ENCODE measurements around the gene CRHR1.

CRHR1 gene

GRCh38 chr17:45819632-45820031 is 35.5 kb downstream of the CRHR1 start:
- Histone ChIP-seq H3K4me3 (no peak overlapping the region), H3K4me2 (0 out of 22 replicates have a peak overlapping the region, but pooled peaks of 1 of the 11 experiments have one; percentile 2), H4K20me1 (peaks cover 0 to 11% (median 0%) of the 10 kb centered on the region in 11 experiments; a peak in 4 of 22 replicates), H3K9ac (no peak overlapping the region), H3K27ac (no peak overlapping the region), H3K27me3 (no peaks in the 10 kb centered on the region), H3K9me3 (replicated peaks in 1 of 11) (no peaks in the 10 kb centered on the region), H3K36me3 (no peaks in the 10 kb centered on the region), H3K4me1 (peaks cover 6 to 15% (median 10%) of the 10 kb centered on the region in 10 experiments; a peak in 14 of 20 replicates)
- TF ChIP-seq Cebpa-rat (IDR thresholded peaks at IDR 0.05) = no peak

- peaks cover 6 to 15% (median 10%) of the 10 kb centered on the region in 10 experiments; a peak in 14 of 20 replicates for H3K4me1 ChIP-seq
- H3K9me3 ChIP-seq (replicated peaks in 1 of 11) = no peaks in the 10 kb centered on the region
- 0 out of 22 replicates have a peak overlapping the region, but pooled peaks of 1 of the 11 experiments have one; percentile 2 for H3K4me2 ChIP-seq
- no peak for TF ChIP-seq Cebpa-rat (IDR thresholded peaks at IDR 0.05)
- H3K27ac ChIP-seq = no peak overlapping the region
- no peak overlapping the region for H3K9ac ChIP-seq
- no peak overlapping the region for H3K4me3 ChIP-seq
- H4K20me1 ChIP-seq = peaks cover 0 to 11% (median 0%) of the 10 kb centered on the region in 11 experiments; a peak in 3 of 22 replicates
- no peaks in the 10 kb centered on the region for H3K27me3 ChIP-seq
- no peaks in the 10 kb centered on the region for H3K36me3 ChIP-seq
Measured at GRCh38 chr17:45820052-45820780, 36.1 kb downstream of the CRHR1 start.

- Histone ChIP-seq H3K27ac (no peak overlapping the region), H3K4me1 (peaks cover 6 to 15% (median 10%) of the 10 kb centered on the region in 10 experiments; a peak in 14 of 20 replicates), H3K27me3 (no peaks in the 10 kb centered on the region), H3K4me3 (no peak overlapping the region), H4K20me1 (peaks cover 0 to 11% (median 0%) of the 10 kb centered on the region in 11 experiments; a peak in 3 of 22 replicates), H3K9me3 (replicated peaks in 1 of 11) (no peaks in the 10 kb centered on the region), H3K4me2 (no peak overlapping the region), H3K9ac (no peak overlapping the region), H3K36me3 (no peaks in the 10 kb centered on the region)
- TF ChIP-seq Cebpa-rat (IDR thresholded peaks at IDR 0.05) = no peak
Measured at GRCh38 chr17:45821147-45821546, 37.0 kb downstream of the CRHR1 start.

- Histone ChIP-seq H3K27me3 (no peaks in the 10 kb centered on the region), H3K4me2 (peak overlapping the region; percentile 9 to 47 (median 32); a peak in 16 of 22 replicates), H4K20me1 (peaks cover 0 to 28% (median 0%) of the 10 kb centered on the region in 11 experiments; a peak in 3 of 22 replicates), H3K36me3 (no peaks in the 10 kb centered on the region), H3K4me1 (peaks cover 6 to 20% (median 10%) of the 10 kb centered on the region in 10 experiments; a peak in 14 of 20 replicates), H3K9me3 (replicated peaks in 1 of 11) (no peaks in the 10 kb centered on the region), H3K27ac (no peak overlapping the region), H3K4me3 (no peak overlapping the region), H3K9ac (peak overlapping the region in 1 of 11 experiments; percentile 39; a peak in 1 of 22 replicates)
- no peak for TF ChIP-seq Cebpa-rat (IDR thresholded peaks at IDR 0.05)
Measured at GRCh38 chr17:45823598-45823997, 39.5 kb downstream of the CRHR1 start.

- H3K27me3 ChIP-seq = no peaks in the 10 kb centered on the region
- H3K9ac ChIP-seq = no peak overlapping the region
- H4K20me1 ChIP-seq = peaks cover 0 to 36% (median 0%) of the 10 kb centered on the region in 11 experiments; a peak in 3 of 22 replicates
- no peaks in the 10 kb centered on the region for H3K9me3 ChIP-seq (replicated peaks in 1 of 11)
- no peaks in the 10 kb centered on the region for H3K36me3 ChIP-seq
- no peak overlapping the region for H3K27ac ChIP-seq
- peaks cover 6 to 21% (median 10%) of the 10 kb centered on the region in 10 experiments; a peak in 14 of 20 replicates for H3K4me1 ChIP-seq
- no peak for TF ChIP-seq Cebpa-rat (IDR thresholded peaks at IDR 0.05)
- H3K4me3 ChIP-seq = no peak overlapping the region
- no peak overlapping the region for H3K4me2 ChIP-seq
Measured at GRCh38 chr17:45824475-45824874, 40.4 kb downstream of the CRHR1 start.

- no peak for TF ChIP-seq Cebpa-rat (IDR thresholded peaks at IDR 0.05)
- no peaks in the 10 kb centered on the region for H3K9me3 ChIP-seq (replicated peaks in 1 of 11)
- no peak overlapping the region for H3K4me3 ChIP-seq
- H4K20me1 ChIP-seq = peaks cover 0 to 42% (median 0%) of the 10 kb centered on the region in 11 experiments; a peak in 3 of 22 replicates
- H3K36me3 ChIP-seq = no peaks in the 10 kb centered on the region
- H3K27me3 ChIP-seq = no peaks in the 10 kb centered on the region
- H3K4me1 ChIP-seq = peaks cover 6 to 16% (median 10%) of the 10 kb centered on the region in 10 experiments; a peak in 14 of 20 replicates
- no peak overlapping the region for H3K4me2 ChIP-seq
- no peak overlapping the region for H3K27ac ChIP-seq
- H3K9ac ChIP-seq = no peak overlapping the region
Measured at GRCh38 chr17:45824901-45825492, 40.9 kb downstream of the CRHR1 start.

GRCh38 chr17:45825792-45826191 is 41.7 kb downstream of the CRHR1 start:
- Histone ChIP-seq H3K4me1 (peaks cover 6 to 16% (median 10%) of the 10 kb centered on the region in 10 experiments; a peak in 14 of 20 replicates), H3K9me3 (replicated peaks in 1 of 11) (no peaks in the 10 kb centered on the region), H3K27ac (no peak overlapping the region), H3K27me3 (no peaks in the 10 kb centered on the region), H3K9ac (no peak overlapping the region), H3K4me2 (no peak overlapping the region), H3K36me3 (no peaks in the 10 kb centered on the region), H4K20me1 (peaks cover 0 to 50% (median 0%) of the 10 kb centered on the region in 11 experiments; a peak in 4 of 22 replicates), H3K4me3 (no peak overlapping the region)
- no peak for TF ChIP-seq Cebpa-rat (IDR thresholded peaks at IDR 0.05)

- no peaks in the 10 kb centered on the region for H3K9me3 ChIP-seq (replicated peaks in 1 of 11)
- TF ChIP-seq Cebpa-rat (IDR thresholded peaks at IDR 0.05) = no peak
- H3K27ac ChIP-seq = no peak overlapping the region
- no peaks in the 10 kb centered on the region for H3K36me3 ChIP-seq
- H3K27me3 ChIP-seq = no peaks in the 10 kb centered on the region
- H4K20me1 ChIP-seq = peaks cover 0 to 53% (median 0%) of the 10 kb centered on the region in 11 experiments; a peak in 3 of 22 replicates
- no peak overlapping the region for H3K4me2 ChIP-seq
- no peak overlapping the region for H3K4me3 ChIP-seq
- no peak overlapping the region for H3K9ac ChIP-seq
- H3K4me1 ChIP-seq = peaks cover 6 to 16% (median 10%) of the 10 kb centered on the region in 10 experiments; a peak in 14 of 20 replicates
Measured at GRCh38 chr17:45826919-45827588, 42.9 kb downstream of the CRHR1 start.

GRCh38 chr17:45828171-45828570 is 44.1 kb downstream of the CRHR1 start:
- no peaks in the 10 kb centered on the region for H3K27me3 ChIP-seq
- H3K9me3 ChIP-seq (replicated peaks in 1 of 11) = no peaks in the 10 kb centered on the region

More at GRCh38 chr17:45828171-45828570, 44.1 kb downstream of the CRHR1 start:
- no peak for TF ChIP-seq Cebpa-rat (IDR thresholded peaks at IDR 0.05)
- Histone ChIP-seq H3K4me1 (peaks cover 6 to 16% (median 8%) of the 10 kb centered on the region in 10 experiments; a peak in 14 of 20 replicates), H4K20me1 (peaks cover 0 to 60% (median 0%) of the 10 kb centered on the region in 11 experiments; a peak in 4 of 22 replicates), H3K4me3 (no peak overlapping the region), H3K9ac (no peak overlapping the region), H3K4me2 (no peak overlapping the region; a peak in 1 of 22 replicates), H3K27ac (no peak overlapping the region), H3K36me3 (no peaks in the 10 kb centered on the region)
